HepG2 (cell line): Measurements from ENCODE around the gene HMMR. TPM values are rescaled to one million over a fixed set of nuclear protein-coding genes. Genes with fewer than 3 reads are reported as not detected.

Experiments
- ASH2L ChIP-seq: fragments of 300-600, 200-600 bp; sonication (generic); IDR thresholded peaks from 2 replicates; pipeline ENCODE4 v1.7.0; 2017; ENCODE audit warnings: low read depth, mild to moderate bottlenecking, moderate library complexity, mixed read lengths, low read length; ENCODE audit not compliant: insufficient read length
- BCL3 ChIP-seq: sonication (generic); formaldehyde crosslinking; IDR thresholded peaks from 2 replicates; pipeline ENCODE4 v1.5.1; 2020; ENCODE audit warnings: mild to moderate bottlenecking, missing genetic modification reagents, moderate library complexity
- FUBP1 ChIP-seq: sonication (generic); formaldehyde crosslinking; IDR thresholded peaks from 2 replicates; pipeline ENCODE4 v1.5.1; 2020; ENCODE audit warnings: missing genetic modification reagents, mild to moderate bottlenecking, borderline replicate concordance
- KLF9 ChIP-seq: IDR thresholded peaks from 2 replicates; pipeline ENCODE4 v1.6.1; 2016; ENCODE audit warnings: low read depth
- KMT2A ChIP-seq: sonication (generic); formaldehyde crosslinking; IDR thresholded peaks from 2 replicates; pipeline ENCODE4 v1.4.0; 2020; ENCODE audit warnings: missing genetic modification reagents
- MTF2 ChIP-seq: sonication (generic); formaldehyde crosslinking; IDR thresholded peaks from 2 replicates; pipeline ENCODE4 v1.5.0; 2020; ENCODE audit warnings: missing genetic modification reagents, borderline replicate concordance
- NFE2L2 ChIP-seq: fragments of 150-350 bp; IDR thresholded peaks from 2 replicates; pipeline ENCODE4 v1.6.1; 2014; ENCODE audit warnings: low read length
- REPIN1 ChIP-seq: sonication (generic); formaldehyde crosslinking; IDR thresholded peaks from 2 replicates; pipeline ENCODE4 v1.8.0; 2022; ENCODE audit warnings: missing genetic modification reagents, low read depth, mild to moderate bottlenecking, borderline replicate concordance
- SMAD3 ChIP-seq: sonication (generic); formaldehyde crosslinking; IDR thresholded peaks from 2 replicates; pipeline ENCODE4 v1.4.0; 2020; ENCODE audit warnings: missing genetic modification reagents
- ZFP91 ChIP-seq: sonication (generic); formaldehyde crosslinking; IDR thresholded peaks from 2 replicates; pipeline ENCODE4 v1.9.0; 2022; ENCODE audit warnings: missing genetic modification reagents, mild to moderate bottlenecking, borderline replicate concordance
- ZKSCAN1 ChIP-seq: fragments of 150-350 bp; IDR thresholded peaks from 2 replicates; pipeline ENCODE4 v1.6.1; 2014; ENCODE audit warnings: low read length
- ZNF282 ChIP-seq: fragments of 450-650 bp; IDR thresholded peaks from 2 replicates; pipeline ENCODE4 v1.6.1; 2018; ENCODE audit not compliant: partially characterized antibody
- ZNF572 ChIP-seq: sonication (generic); formaldehyde crosslinking; IDR thresholded peaks from 2 replicates; pipeline ENCODE4 v1.5.1; 2020; ENCODE audit warnings: mild to moderate bottlenecking, missing genetic modification reagents
- ZNF850 ChIP-seq: sonication (generic); formaldehyde crosslinking; conservative IDR thresholded peaks from 2 replicates; pipeline ENCODE4 v1.9.0; 2021; ENCODE audit warnings: mild to moderate bottlenecking, missing genetic modification reagents
- polyA plus RNA-seq, 8 experiments: library from polyadenylated mRNA; depleted of rRNA in 3 of 8; stranded (reverse) in 7 of 8; unstranded in 1 of 8; fragments of >200 nt; fragmentation: Illumina TruSeq in 4 of 8; extraction: Trizol in 4 of 8; gene quantifications; 2 replicates each; pipeline versions ENCODE4 v1.2.1 to v1.2.3, GENCODE V29; 2011 to 2016; ENCODE audit warnings: low read depth in 4 of 8, missing spikeins in 1 of 8, mixed read lengths in 1 of 8; ENCODE audit not compliant: insufficient read depth in 1 of 8
- total RNA-seq, 5 experiments: library from RNA; depleted of rRNA; stranded (reverse); fragments of >200 nt; fragmentation: Illumina TruSeq; extraction: Trizol; gene quantifications; 2 replicates each; pipeline ENCODE4 v1.2.3, GENCODE V29; 2016; ENCODE audit warnings: low read depth in 1 of 5
- TF ChIP-seq, protein P1 (sequence below), 2 experiments: fragments of 450-650 bp in 1 of 2; sonication (generic) in 1 of 2; formaldehyde crosslinking in 1 of 2; IDR thresholded peaks; 2 replicates each; pipeline versions ENCODE4 v1.6.1 to v1.8.0; 2016 to 2022; ENCODE audit warnings: antibody characterized with exemption in 1 of 2, mild to moderate bottlenecking in 1 of 2, missing genetic modification reagents in 1 of 2

HMMR gene
- total and polyA plus RNA-seq, 2 of the 13 experiments (the other 11 are each of a cell fraction or from before 2014, with no cell fraction given), result 8.5 to 48.3 TPM

GRCh38 chr5:163505368-163506094 is 45.1 kb downstream of the HMMR start, which contains the start of gene MAT2B (continued):
- no peak for TF ChIP-seq ZKSCAN1
- no peak for TF ChIP-seq ZNF282
- no peak for TF ChIP-seq ZNF572 (CRISPR knock-in tag)
- TF ChIP-seq, protein P1, sequence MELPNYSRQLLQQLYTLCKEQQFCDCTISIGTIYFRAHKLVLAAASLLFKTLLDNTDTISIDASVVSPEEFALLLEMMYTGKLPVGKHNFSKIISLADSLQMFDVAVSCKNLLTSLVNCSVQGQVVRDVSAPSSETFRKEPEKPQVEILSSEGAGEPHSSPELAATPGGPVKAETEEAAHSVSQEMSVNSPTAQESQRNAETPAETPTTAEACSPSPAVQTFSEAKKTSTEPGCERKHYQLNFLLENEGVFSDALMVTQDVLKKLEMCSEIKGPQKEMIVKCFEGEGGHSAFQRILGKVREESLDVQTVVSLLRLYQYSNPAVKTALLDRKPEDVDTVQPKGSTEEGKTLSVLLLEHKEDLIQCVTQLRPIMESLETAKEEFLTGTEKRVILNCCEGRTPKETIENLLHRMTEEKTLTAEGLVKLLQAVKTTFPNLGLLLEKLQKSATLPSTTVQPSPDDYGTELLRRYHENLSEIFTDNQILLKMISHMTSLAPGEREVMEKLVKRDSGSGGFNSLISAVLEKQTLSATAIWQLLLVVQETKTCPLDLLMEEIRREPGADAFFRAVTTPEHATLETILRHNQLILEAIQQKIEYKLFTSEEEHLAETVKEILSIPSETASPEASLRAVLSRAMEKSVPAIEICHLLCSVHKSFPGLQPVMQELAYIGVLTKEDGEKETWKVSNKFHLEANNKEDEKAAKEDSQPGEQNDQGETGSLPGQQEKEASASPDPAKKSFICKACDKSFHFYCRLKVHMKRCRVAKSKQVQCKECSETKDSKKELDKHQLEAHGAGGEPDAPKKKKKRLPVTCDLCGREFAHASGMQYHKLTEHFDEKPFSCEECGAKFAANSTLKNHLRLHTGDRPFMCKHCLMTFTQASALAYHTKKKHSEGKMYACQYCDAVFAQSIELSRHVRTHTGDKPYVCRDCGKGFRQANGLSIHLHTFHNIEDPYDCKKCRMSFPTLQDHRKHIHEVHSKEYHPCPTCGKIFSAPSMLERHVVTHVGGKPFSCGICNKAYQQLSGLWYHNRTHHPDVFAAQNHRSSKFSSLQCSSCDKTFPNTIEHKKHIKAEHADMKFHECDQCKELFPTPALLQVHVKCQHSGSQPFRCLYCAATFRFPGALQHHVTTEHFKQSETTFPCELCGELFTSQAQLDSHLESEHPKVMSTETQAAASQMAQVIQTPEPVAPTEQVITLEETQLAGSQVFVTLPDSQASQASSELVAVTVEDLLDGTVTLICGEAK (IDR thresholded peaks at IDR 0.05), result no peak
- TF ChIP-seq, protein P1 (CRISPR knock-in tag; IDR thresholded peaks at IDR 0.05), result peak; percentile 75; the same call in 1 of the 2 replicates
- no peak for TF ChIP-seq SMAD3 (CRISPR knock-in tag)
- TF ChIP-seq FUBP1 (CRISPR knock-in tag), result no peak
- TF ChIP-seq MTF2 (CRISPR knock-in tag), result 0 out of 2 replicates have a peak, but pooled peaks have one; percentile 40
- TF ChIP-seq ZFP91 (CRISPR knock-in tag), result peak; percentile 100
- no peak for TF ChIP-seq KLF9
- TF ChIP-seq NFE2L2, result no peak
- 0 out of 2 replicates have a peak, but pooled peaks have one; percentile 63 for TF ChIP-seq ZNF850 (CRISPR knock-in tag)
- TF ChIP-seq REPIN1 (CRISPR knock-in tag), result no peak
- TF ChIP-seq BCL3 (CRISPR knock-in tag), result peak; percentile 56; the same call in 1 of the 2 replicates
- peak; percentile 93 for TF ChIP-seq KMT2A (CRISPR knock-in tag)
- peak; percentile 92 for TF ChIP-seq ASH2L
